Omental fat pad (tissue), 4 donors: ENCODE results near the gene PRR33. TPM values are rescaled to one million over a fixed set of nuclear protein-coding genes. Genes with fewer than 3 reads are reported as not detected.

Experiments
- ATAC-seq: fragments of 150-250 bp; one replicate; pipeline ENCODE4 v1.9.1; 2016; ENCODE audit warnings: mild to moderate bottlenecking, moderate library complexity; ENCODE audit not compliant: low FRiP score
- DNase-seq: peaks from one replicate; pipeline ENCODE4 v3.0.0-alpha.2; 2019; ENCODE audit warnings: low spot score
- CTCF ChIP-seq, 3 donors: fragments of 450-650 bp; IDR thresholded peaks; one replicate each; pipeline ENCODE4 v1.5.1; 2016 to 2017; ENCODE audit warnings: antibody characterized with exemption in 3 of 3, mild to moderate bottlenecking in 3 of 3, moderate library complexity in 2 of 3
- total RNA-seq, 4 donors: library from RNA; depleted of rRNA; stranded (reverse); fragments of >200 nt; gene quantifications; one replicate each; pipeline ENCODE4 v1.1.0, GENCODE V29; 2016

The PRR33 gene
- total RNA-seq, 4 donors from 2014 or later: not detected

- ATAC-seq (no peak), DNase-seq (no peak)
Observed at GRCh38 chr11:1896923-1897322, 5.2 kb upstream of the PRR33 start.

GRCh38 chr11:1896468-1896867 is 4.8 kb upstream of the PRR33 start:
- no peak for TF ChIP-seq CTCF (IDR thresholded peaks at IDR 0.05)
- DNase-seq (no peak), ATAC-seq (no peak)

More at GRCh38 chr11:1896923-1897322, 5.2 kb upstream of the PRR33 start:
- no peak for TF ChIP-seq CTCF (IDR thresholded peaks at IDR 0.05)

GRCh38 chr11:1894759-1895158 is 3.1 kb upstream of the PRR33 start:
- no peak for TF ChIP-seq CTCF (IDR thresholded peaks at IDR 0.05)
- no peak for ATAC-seq
- DNase-seq: no peak

DNA sequence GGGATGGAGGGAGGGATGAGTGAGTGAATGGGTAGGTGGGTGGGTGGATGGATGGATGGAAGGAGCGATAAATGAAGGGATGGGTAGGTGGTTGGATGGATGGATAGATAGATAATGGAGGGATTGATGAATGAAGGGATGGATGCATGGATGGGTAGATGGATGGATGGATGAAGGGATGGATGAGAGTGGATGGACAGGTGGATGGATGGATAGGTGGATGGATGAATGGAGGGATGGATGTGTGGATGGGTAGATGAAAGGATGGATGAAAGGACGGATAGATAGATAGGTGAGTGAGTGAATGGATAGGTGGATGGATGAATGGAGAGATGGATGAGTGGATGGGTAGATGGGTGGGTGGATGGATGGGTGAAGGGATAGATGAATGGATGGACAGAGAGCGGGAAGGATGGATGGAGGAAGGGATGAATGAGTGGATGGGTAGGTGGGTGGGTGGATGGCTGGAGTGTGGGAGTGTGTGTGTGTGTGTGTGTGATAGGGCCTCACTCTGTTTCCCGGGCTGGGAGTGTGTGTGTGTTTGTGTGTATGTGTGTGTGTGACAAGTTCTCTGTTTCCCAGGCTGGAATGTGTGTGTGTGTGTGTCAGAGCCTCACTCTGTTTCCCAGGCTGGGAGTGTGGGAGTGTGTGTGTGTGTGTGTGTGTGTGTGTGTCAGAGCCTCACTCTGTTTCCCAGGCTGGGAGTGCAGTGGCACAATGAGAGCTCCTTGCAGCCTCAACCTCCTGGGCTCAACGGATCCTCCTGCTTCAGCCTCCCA is 2.1 kb upstream of the PRR33 start:
- TF ChIP-seq CTCF (IDR thresholded peaks at IDR 0.05): no peak
- DNase-seq (no peak), ATAC-seq (no peak)

DNA sequence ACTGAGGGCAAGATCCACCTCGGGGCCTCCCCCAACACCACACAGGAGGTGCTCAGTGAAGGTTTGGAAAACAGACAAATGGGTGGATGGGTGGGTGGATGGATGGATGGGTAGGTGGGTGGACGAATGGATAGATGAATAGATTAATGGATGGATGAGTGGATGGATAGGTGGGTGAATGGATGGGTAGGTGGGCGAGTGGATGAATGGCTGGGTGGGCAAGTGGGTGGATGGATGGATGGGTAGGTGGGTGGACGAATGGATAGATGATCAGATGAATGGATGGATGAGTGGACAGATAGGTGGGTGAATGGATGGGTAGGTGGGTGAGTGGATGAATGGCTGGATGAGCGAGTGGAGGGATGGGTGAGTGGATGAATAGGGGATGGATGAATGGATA is 863 bp upstream of the PRR33 start:
- DNase-seq (no peak), ATAC-seq (no peak)
- TF ChIP-seq CTCF (IDR thresholded peaks at IDR 0.05): no peak

- ATAC-seq (no peak), DNase-seq (no peak)
- TF ChIP-seq CTCF (IDR thresholded peaks at IDR 0.05): no peak
Observed at GRCh38 chr11:1892116-1892515, 421 bp upstream of the PRR33 start.
